Inflammatory macrophage treated with lipopolysaccharide for 4 hours (primary cell): ENCODE measurements around the gene EVC2.

Experiments used
- DNase-seq: peaks from one replicate; pipeline ENCODE4 v3.0.0-alpha.2; 2020

EVC2 gene

DNA sequence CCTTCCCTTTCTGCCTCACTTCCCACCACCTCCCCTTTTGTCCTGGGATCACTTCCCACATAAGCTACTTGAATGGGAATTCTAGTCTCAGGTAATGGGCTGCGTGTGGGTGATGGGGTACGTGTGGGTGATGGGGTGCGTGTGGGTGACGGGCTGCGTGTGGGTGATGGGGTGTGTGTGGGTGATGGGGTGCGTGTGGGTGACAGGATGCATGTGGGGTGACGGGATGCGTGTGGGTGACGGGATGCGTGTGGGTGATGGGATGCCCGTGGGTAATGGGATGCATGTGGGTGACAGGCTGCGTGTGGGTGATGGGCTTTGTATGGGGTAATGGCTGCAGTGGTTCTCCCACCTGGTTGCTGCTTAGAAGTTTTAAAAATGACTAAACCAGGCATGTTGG, 43.6 kb downstream of the EVC2 start:
- no peak for DNase-seq

DNA sequence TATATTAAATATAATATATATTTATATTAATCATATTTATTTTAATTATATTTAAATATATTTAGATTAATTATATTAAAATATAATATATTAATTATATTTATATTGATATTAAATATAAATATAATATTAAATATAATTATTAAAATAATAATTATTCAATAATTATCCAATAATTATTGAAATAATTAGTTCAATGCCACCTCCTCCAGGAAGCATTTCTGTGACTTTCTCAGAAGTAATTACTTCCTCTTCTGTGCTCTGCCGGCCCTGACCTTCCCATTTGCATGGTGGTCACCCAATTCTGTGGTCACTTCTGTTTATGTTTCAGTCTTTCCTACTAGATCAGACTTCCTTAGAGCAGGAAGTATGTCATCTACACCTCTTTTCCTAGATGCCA, 45.8 kb downstream of the EVC2 start:
- DNase-seq: peak; percentile 5

DNA sequence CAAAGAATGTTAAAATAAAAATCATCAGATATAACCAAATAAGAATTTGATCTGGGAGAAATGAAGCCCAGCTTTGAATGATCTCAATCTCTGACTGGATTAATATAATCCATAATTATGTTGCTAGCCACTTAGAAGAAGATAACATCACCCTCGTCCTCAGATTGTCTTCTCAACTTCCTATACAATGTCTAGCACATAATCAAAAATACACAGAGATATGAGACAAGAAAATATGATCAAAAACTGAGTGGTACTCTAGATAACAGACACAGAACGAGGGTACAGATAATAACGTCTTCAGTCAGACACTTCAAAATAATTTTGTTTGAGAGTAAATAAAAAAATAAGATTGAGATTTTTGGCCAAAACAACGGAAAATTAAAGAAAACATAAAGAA, 47.1 kb downstream of the EVC2 start:
- DNase-seq: no peak

DNA sequence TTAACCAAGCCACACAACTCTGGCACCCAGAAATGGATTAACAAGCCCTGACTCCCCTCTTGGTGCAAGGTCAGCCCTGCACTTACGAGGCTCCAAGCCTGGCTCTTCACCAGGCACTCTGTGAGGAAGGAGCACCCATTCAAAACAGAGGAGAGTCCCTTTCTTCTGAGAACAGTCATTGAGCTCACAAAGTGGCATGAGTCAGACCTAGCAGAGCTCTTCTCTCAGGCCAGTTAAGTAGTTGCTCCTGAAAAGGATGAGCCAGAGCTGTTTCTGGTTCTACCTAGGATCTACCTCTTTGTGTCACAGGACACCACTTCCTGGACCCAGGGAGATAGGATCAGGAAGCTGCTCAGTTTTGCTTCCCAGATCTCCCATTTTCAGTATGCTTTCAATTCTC, 48.2 kb downstream of the EVC2 start:
- DNase-seq: no peak

DNA sequence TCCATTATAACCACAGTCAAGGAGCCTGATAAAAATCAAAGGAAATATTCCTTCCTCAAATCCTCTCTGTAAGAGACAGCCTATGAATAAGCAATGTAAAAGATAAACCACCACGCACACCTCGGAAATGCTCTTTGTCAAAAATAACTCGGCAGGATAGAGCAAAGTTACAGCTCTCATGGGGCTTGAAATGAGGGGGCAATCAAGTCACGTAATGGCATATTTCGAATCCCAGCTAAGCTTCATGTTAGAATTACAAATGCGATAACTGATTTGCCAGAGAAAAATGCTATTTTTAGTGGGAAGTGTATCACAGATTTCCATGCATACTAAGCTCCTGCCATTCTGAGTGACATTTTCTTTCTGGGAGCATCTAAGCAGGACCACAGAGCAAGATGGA, 49.4 kb downstream of the EVC2 start:
- DNase-seq: no peak

DNA sequence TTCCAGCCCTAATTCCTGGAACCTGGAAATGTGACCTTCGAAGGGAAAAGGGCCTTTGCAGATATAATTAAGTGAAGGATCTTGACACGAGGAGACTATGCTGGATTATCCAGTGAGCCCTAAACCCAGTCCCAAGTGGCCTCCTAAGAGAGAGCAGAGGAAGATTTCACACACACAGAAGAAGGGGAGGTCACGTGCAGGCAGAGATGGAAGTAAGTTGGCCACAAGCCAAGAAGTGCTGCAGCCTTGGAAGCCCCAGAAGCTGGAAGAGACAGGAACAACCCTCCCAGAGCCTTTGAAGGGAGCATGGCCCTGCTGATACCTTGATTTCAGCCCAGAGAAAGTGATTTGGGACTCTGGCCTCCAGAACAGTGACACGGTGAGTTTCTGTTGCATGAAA, 51.9 kb downstream of the EVC2 start:
- DNase-seq: no peak

DNA sequence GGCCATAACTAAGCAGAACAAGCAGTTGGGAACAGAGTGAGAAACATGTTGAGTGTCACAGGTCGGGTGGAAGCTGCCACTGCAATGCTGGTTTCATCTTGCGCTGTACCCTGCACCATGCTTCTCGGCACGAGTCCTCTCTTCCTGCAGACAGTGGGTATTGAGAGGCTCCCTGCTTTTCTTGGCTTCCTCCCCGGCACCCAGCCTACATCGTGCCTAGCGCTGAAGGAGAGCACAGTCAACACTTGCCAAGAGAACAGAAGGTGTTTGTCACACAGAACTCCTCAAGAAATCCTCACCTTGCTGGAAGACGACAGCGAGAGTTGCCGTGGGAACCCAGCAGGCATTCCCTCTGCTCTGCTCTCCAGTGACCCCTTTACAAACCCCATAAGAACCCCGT, 53.6 kb downstream of the EVC2 start:
- DNase-seq: no peak

GRCh38 chr4:5651089-5651488, 57.3 kb downstream of the EVC2 start:
- no peak for DNase-seq

- DNase-seq: peak; percentile 13
Observed at GRCh38 chr4:5650040-5650439, 58.3 kb downstream of the EVC2 start.

GRCh38 chr4:5647351-5647750, 61.0 kb downstream of the EVC2 start:
- no peak for DNase-seq

DNA sequence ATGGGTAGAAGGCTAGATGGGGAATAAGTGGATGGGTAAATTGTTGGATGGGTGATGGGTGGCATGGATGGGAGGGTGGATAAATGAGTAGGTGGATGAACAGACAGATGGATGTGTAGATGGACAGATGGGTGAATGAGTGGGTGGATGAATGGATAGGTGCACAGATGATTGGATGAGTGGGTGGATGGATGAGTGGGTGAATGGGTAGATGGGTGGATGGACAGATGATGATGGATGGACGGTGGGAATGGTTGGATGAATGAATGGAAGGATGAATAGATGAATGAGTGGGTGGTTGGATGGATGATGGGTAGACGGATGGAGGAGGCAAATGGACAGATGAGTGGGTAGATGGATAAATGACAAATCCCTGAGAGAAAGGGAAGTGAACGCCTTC, 68.3 kb downstream of the EVC2 start:
- DNase-seq: no peak

- DNase-seq: no peak
Observed at GRCh38 chr4:5639556-5639955, 68.8 kb downstream of the EVC2 start.

DNA sequence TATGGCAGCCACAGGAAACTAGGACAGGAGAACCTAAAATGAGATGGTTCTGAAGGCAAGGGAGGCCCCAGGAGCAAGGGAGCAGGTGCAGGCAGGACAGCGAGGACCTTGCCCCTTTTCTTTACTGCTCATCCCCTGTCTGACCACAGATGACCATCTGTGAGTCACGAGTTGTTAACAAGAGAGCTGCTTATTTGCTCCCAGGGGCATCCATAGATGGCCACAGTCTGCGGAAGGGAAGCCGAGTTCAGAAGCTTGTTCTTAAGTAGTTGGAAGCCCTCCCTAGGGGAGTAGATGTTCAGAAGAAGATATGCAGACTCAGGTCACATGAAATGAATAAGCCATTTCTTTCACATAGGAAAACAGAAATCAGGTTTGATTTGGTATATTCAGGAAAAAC, 69.4 kb downstream of the EVC2 start:
- no peak for DNase-seq

DNA sequence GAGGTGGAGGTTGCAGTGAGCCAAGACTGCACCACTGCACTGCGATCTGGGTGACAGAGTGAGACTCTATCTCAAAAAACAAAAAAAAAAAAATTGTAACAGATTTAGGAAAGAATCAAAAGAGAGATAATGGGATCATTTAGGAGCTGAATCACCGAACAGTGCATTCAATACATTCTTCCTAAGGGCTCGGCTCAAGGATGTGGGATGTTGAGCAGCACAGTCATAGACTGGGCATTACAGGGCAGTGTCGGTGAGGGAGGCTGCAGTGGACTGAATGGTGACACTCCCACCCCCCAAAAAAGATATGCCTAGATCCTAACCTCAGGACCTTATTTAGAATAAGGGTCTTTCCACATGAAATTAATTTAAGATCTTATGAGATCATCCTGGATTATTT, 70.0 kb downstream of the EVC2 start:
- no peak for DNase-seq

GRCh38 chr4:5636766-5637670, 71.3 kb downstream of the EVC2 start:
- no peak for DNase-seq

- DNase-seq: no peak
Observed at GRCh38 chr4:5635826-5636195, 72.5 kb downstream of the EVC2 start.

DNA sequence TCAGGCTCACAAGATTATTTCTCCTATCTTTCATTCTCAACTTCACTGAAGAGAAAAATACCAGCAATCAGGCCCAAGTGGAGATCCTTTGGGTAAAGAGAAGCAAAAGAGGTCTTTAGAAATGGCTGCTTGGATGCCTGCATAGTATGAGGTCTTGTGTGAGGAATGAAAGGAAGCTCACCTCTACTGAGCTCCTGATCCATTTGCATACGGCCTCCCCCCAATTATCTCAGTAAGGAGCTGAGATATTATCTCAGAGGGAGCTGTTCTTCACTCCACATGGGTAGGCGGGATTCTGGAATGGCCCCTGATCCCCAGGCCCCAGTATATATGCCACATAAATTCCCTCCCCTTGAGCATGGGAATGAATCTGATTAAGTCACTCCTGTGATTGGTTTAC, 75.8 kb downstream of the EVC2 start:
- no peak for DNase-seq

DNA sequence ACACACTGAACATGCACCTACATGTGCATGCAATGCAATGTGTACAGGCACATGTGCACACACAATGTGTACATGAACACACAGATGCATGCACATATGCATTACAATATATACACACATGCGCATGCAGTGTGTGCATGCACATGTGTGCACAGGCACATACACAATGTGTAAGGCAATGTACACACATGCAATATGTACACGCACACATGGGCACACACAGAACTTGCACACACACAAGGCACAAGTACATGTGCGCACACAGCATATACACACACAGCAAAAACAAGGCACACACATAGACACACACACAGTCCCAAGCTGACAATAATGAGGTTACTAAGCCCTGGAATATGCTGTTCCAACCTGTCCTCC, 76.3 kb downstream of the EVC2 start:
- no peak for DNase-seq

DNA sequence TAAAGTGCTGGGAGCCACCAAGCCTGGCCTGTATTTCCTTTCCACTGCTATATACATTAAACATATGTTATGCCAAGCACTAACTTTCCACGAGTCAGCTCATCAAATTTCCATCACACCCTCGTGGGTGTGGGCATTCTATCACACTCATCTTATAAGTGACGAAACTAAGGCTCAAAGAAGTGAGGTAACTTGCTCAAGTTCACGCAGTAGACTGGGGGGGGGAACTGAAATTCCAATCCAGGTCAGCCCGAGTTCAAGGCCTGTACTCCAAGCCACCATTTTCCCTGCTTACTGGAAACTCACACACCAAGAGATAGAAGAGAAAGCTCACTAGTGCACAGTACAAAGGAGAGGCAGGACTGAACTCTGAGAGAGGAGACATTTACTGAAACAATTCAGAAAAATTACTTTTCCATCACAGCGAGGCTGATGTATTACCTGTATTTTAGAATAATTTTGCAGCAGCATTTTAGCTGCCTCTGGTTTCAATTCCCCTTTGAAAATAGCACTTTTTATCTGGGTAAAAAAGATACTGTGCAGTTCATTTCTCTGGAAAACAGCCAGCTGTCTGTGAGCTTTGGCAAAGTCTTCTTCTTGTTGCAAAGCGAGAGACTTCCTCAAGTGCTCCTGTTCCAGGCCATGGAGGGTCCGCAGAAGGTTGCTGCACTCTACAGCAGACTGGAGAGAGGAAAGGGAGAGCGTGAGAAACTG, 76.8 kb downstream of the EVC2 start:
- peak; percentile 9 for DNase-seq

- DNase-seq: no peak
Observed at GRCh38 chr4:5630762-5631161, 77.6 kb downstream of the EVC2 start.

DNA sequence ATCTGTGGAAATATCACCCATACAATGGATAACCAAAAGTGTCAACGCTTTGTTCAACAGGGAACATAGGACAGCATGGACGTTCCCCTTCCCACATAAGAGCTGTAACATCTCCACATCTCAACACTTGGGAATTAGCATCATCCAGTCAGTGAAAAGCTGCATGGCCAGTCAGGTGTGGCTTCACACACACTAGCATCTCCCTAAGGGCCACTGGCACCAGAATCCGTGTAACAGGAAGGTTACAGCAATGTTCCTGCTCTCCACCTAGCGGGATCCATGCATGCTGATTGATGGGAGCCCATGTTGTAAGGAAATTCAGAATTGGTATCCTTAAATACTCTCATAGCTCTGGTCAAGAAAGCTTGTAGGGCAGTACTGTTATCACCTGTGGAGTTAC, 78.8 kb downstream of the EVC2 start:
- DNase-seq: no peak

DNA sequence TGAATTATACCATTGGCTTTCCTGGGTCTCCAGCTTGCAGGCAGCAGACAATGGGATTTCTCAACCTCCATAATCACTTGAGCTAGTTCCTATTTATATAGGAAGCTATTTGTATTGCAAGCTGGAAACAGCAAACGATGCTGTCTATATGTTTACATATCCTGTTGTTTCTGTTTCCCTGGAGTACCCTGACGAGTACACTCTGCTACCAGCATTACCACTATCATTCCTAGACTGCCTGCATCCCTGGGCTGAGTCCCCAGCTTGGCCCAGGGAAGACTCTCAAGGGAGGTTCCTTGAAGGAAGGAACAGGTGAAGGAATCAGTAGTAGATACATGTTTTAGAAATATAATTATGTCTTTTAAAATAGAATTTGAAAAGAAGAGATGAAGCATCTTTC, 81.4 kb downstream of the EVC2 start:
- DNase-seq: no peak

DNA sequence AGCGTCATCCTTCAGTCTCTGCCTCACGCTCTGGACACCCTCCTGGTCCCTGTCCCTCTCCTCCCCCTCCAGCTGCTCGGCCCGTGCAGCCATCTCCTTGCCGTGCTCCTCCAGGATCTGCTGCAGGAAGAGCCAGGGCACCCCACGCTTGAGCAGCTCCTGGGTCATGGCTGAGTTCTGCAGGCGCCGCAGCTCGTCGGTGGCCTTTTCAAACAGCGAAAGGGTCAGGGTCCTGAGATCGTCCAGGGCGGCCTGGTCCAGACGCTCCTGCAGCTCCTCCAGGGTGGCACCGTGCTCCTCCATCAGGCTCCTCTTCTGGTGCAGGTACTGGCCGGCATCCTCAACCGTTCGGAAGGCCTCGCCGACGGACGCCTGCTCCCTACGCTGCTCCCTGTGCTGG, 85.8 kb downstream of the EVC2 start:
- no peak for DNase-seq

DNA sequence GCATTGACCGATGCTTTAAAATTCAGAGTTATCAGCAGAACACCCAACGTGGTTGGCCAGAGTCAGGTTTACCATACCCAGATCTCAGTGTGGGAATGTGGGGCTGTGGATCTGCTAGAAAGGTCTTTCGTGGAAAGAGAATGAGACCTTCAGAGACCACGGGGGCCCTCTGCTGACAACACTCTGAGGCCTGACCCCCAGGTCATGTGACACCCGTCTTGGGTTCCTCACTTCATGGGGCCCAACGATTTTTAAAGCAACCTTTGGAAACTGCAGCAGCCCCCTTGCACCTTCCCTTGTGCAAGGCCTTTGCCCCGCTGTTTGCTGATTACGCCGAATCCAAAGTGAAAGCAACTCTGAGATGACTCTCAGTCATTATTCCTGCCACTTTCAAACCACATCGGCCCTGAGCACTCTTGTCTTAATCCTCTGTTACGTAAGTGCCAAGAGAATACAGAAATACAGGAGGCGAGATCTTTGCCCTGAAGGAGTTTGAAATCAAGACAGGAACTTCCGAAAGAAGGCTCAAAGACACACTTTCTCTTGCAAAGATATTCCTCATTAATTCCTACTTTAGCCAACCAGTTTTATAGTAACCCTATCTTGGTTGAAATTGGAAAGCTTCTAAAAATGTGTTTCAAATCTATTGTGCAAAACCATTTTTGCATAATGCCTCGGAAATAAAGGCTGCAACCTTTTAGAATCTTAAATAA, 88.3 kb downstream of the EVC2 start:
- DNase-seq: no peak
